HUES48 (cell line): ENCODE results near the gene CCSER2.
"Not testable (repeated sequence)": the region's sequence is repeated elsewhere in the genome, so short reads cannot be mapped to it uniquely, and the experiment has no call there.

ENCODE experiments used
- H3K27ac ChIP-seq: one replicate; pipeline ENCODE4 v1.7.0; 2013; ENCODE audit warnings: low read depth, low read length, inconsistent platforms
- H3K27me3 ChIP-seq: 2 replicates; pipeline ENCODE4 v1.6.1; 2013; ENCODE audit warnings: mild to moderate bottlenecking, low read length; ENCODE audit not compliant: control insufficient read depth, insufficient read depth
- H3K36me3 ChIP-seq: 2 replicates; pipeline ENCODE4 v1.6.1; 2013; ENCODE audit warnings: low read length; ENCODE audit not compliant: control insufficient read depth, insufficient read depth
- H3K4me1 ChIP-seq: 2 replicates; pipeline ENCODE4 v1.6.1; 2013; ENCODE audit warnings: mild to moderate bottlenecking, low read length; ENCODE audit not compliant: control insufficient read depth, insufficient read depth
- H3K4me3 ChIP-seq: 2 replicates; pipeline ENCODE4 v1.5.1; 2013; ENCODE audit warnings: mild to moderate bottlenecking, low read depth, low read length
- H3K9ac ChIP-seq: 2 replicates; pipeline ENCODE4 v1.6.1; 2013; ENCODE audit warnings: mild to moderate bottlenecking, low read depth, low read length, moderate library complexity
- H3K9me3 ChIP-seq: 2 replicates; pipeline ENCODE4 v1.6.1; 2013; ENCODE audit warnings: low read length; ENCODE audit not compliant: control insufficient read depth, insufficient read depth

The CCSER2 gene

GRCh38 chr10:84521013-84521412 lies 192.6 kb downstream of the CCSER2 start:
- no peak overlapping the region for H3K9ac ChIP-seq
- no peaks in the 10 kb centered on the region for H3K27me3 ChIP-seq
- H3K4me1 ChIP-seq = peaks cover 23% of the 10 kb centered on the region
- H3K36me3 ChIP-seq = no peaks in the 10 kb centered on the region
- H3K9me3 ChIP-seq = peaks cover 7% of the 10 kb centered on the region; the same call in 1 of the 2 replicates
- H3K4me3 ChIP-seq = no peak overlapping the region
- peak overlapping the region; percentile 55 for H3K27ac ChIP-seq

- H3K9ac ChIP-seq = no peak overlapping the region
- H3K36me3 ChIP-seq = no peaks in the 10 kb centered on the region
- H3K4me3 ChIP-seq = no peak overlapping the region
- no peaks in the 10 kb centered on the region for H3K27me3 ChIP-seq
- peak overlapping the region; percentile 55 for H3K27ac ChIP-seq
- H3K4me1 ChIP-seq = peaks cover 23% of the 10 kb centered on the region
- peaks cover 11% of the 10 kb centered on the region; the same call in 1 of the 2 replicates for H3K9me3 ChIP-seq
These were observed 193.1 kb downstream of the CCSER2 start for GRCh38 chr10:84521468-84521867.

GRCh38 chr10:84522612-84523462 lies 194.4 kb downstream of the CCSER2 start:
- Histone ChIP-seq H3K9ac (no peak overlapping the region), H3K9me3 (peaks cover 12% of the 10 kb centered on the region; the same call in 1 of the 2 replicates), H3K27ac (peak overlapping the region; percentile 0), H3K36me3 (no peaks in the 10 kb centered on the region), H3K4me1 (peaks cover 23% of the 10 kb centered on the region), H3K27me3 (no peaks in the 10 kb centered on the region), H3K4me3 (no peak overlapping the region)

- Histone ChIP-seq H3K36me3 (no peaks in the 10 kb centered on the region), H3K27ac (no peak overlapping the region), H3K4me1 (peaks cover 23% of the 10 kb centered on the region), H3K27me3 (no peaks in the 10 kb centered on the region), H3K9ac (no peak overlapping the region), H3K4me3 (no peak overlapping the region), H3K9me3 (peaks cover 12% of the 10 kb centered on the region; the same call in 1 of the 2 replicates)
These were observed 195.1 kb downstream of the CCSER2 start for GRCh38 chr10:84523526-84523925.

- Histone ChIP-seq H3K4me3 (no peak overlapping the region), H3K9me3 (peaks cover 12% of the 10 kb centered on the region; the same call in 1 of the 2 replicates), H3K4me1 (peaks cover 23% of the 10 kb centered on the region), H3K36me3 (no peaks in the 10 kb centered on the region), H3K27me3 (no peaks in the 10 kb centered on the region), H3K9ac (no peak overlapping the region), H3K27ac (no peak overlapping the region)
These were observed 196.0 kb downstream of the CCSER2 start for GRCh38 chr10:84524435-84524834.

- Histone ChIP-seq H3K4me1 (peaks cover 23% of the 10 kb centered on the region), H3K9me3 (peaks cover 12% of the 10 kb centered on the region; the same call in 1 of the 2 replicates), H3K4me3 (no peak overlapping the region), H3K9ac (no peak overlapping the region), H3K27ac (no peak overlapping the region), H3K36me3 (no peaks in the 10 kb centered on the region), H3K27me3 (no peaks in the 10 kb centered on the region)
These were observed 196.9 kb downstream of the CCSER2 start for GRCh38 chr10:84525120-84525806.

GRCh38 chr10:84525807-84526182 lies 197.4 kb downstream of the CCSER2 start:
- not testable (repeated sequence) for H3K27ac ChIP-seq, H3K36me3 ChIP-seq, H3K27me3 ChIP-seq, H3K4me3 ChIP-seq, H3K9ac ChIP-seq
- Histone ChIP-seq H3K9me3 (peaks cover 12% of the 10 kb centered on the region; the same call in 1 of the 2 replicates), H3K4me1 (peaks cover 21% of the 10 kb centered on the region)

- H3K36me3 ChIP-seq, H3K4me3 ChIP-seq, H3K27me3 ChIP-seq: not testable (repeated sequence)
These were observed 199.0 kb downstream of the CCSER2 start for GRCh38 chr10:84527386-84527785.

GRCh38 chr10:84528526-84528925 lies 200.1 kb downstream of the CCSER2 start:
- H3K27me3 ChIP-seq, H3K27ac ChIP-seq, H3K4me1 ChIP-seq, H3K4me3 ChIP-seq, H3K9ac ChIP-seq, H3K36me3 ChIP-seq: not testable (repeated sequence)
- peaks cover 12% of the 10 kb centered on the region; the same call in 1 of the 2 replicates for H3K9me3 ChIP-seq

More at GRCh38 chr10:84527386-84527785, 199.0 kb downstream of the CCSER2 start:
- not testable (repeated sequence) for H3K4me1 ChIP-seq, H3K27ac ChIP-seq, H3K9ac ChIP-seq
- peaks cover 12% of the 10 kb centered on the region; the same call in 1 of the 2 replicates for H3K9me3 ChIP-seq

GRCh38 chr10:84530724-84531325 lies 202.4 kb downstream of the CCSER2 start:
- Histone ChIP-seq H3K9me3 (peaks cover 6% of the 10 kb centered on the region; the same call in 1 of the 2 replicates), H3K4me1 (peaks cover 5% of the 10 kb centered on the region; the same call in 1 of the 2 replicates), H3K4me3 (no peak overlapping the region), H3K27ac (no peak overlapping the region), H3K27me3 (no peaks in the 10 kb centered on the region), H3K9ac (no peak overlapping the region), H3K36me3 (no peaks in the 10 kb centered on the region)
